ENCODE results near the gene DENND2D.

GRCh38 chr1:111164151-111164550 is 36.3 kb downstream of the DENND2D start:
- TF ChIP-seq CTCF (optimal IDR thresholded peaks at IDR 0.05 in 1 of 3, IDR thresholded peaks at IDR 0.05 in 1 of 3, conservative IDR thresholded peaks at IDR 0.05 in 1 of 3; ENCODE audit: extremely low read depth in 1 of 3, insufficient read depth in 2 of 3, low read length in 3 of 3): no peak
- TF ChIP-seq EZH2 (IDR thresholded peaks at IDR 0.05; ENCODE audit: low read length): no peak
